Body of pancreas (tissue), 4 donors: ENCODE measurements around the gene RNMT. TPM values are rescaled to one million over a fixed set of nuclear protein-coding genes. Genes with fewer than 3 reads are reported as not detected.
A peak's percentile ranks its signal among the peaks of the same experiment; 100 is the strongest.

Source experiments
- ATAC-seq: fragments of 150-250 bp; one replicate; pipeline ENCODE4 v1.9.1; 2016
- DNase-seq, 4 donors: peaks; one replicate each; pipeline ENCODE4 v3.0.0-alpha.2; 2019
- H3K27ac ChIP-seq, 4 donors: fragments of 200-600 bp; sonication (generic); 1 replicate in 3 of 4; 2 replicates in 1 of 4; pipeline versions ENCODE4 v1.5.1 to v1.6.1; 2016 to 2019; ENCODE audit warnings: mild to moderate bottlenecking in 1 of 4, mixed read lengths in 1 of 4, moderate library complexity in 1 of 4
- H3K27me3 ChIP-seq, 2 donors: fragments of 200-600 bp; sonication (generic); one replicate each; pipeline ENCODE4 v1.6.0; 2016; ENCODE audit warnings: mild to moderate bottlenecking in 1 of 2
- H3K36me3 ChIP-seq, 2 donors: fragments of 200-600 bp; sonication (generic); replicated peaks in 1 of 2; 2 replicates each; pipeline ENCODE4 v1.5.1; 2016; ENCODE audit warnings: low read depth in 2 of 2; ENCODE audit not compliant: insufficient read depth in 1 of 2
- H3K4me1 ChIP-seq: fragments of 200-600 bp; sonication (generic); one replicate; pipeline ENCODE4 v1.6.0; 2016
- H3K4me3 ChIP-seq, 2 donors: fragments of 200-600 bp; sonication (generic); 1 replicate in 1 of 2; 2 replicates in 1 of 2; pipeline ENCODE4 v1.5.1; 2016 to 2019
- H3K9me3 ChIP-seq, 3 donors: fragments of 200-600 bp; sonication (generic); 1 replicate in 2 of 3; 2 replicates in 1 of 3; pipeline ENCODE4 v1.5.1; 2016
- CTCF ChIP-seq, 7 experiments: fragments of 450-650 bp in 4 of 7; fragments of 200-600 bp in 3 of 7; sonication (generic) in 3 of 7; IDR thresholded peaks; one replicate each; pipeline ENCODE4 v1.5.1; 2016 to 2019; ENCODE audit warnings: antibody characterized with exemption in 7 of 7
- POLR2A ChIP-seq, 3 donors: fragments of 450-650 bp; IDR thresholded peaks; one replicate each; pipeline ENCODE4 v1.6.1; 2016; ENCODE audit warnings: antibody characterized with exemption in 3 of 3, mild to moderate bottlenecking in 2 of 3
- WGBS, 2 donors: methylation state at CpG; one replicate each; pipeline ENCODE4 v1.1.5; 2017; 5-methylcytosine and 5-hydroxymethylcytosine counted together
- intact Hi-C: fragments of 100-400 bp; cut with DNase I; formaldehyde crosslinking; loops from one replicate; pipeline ENCODE4 v1.15.1; 2023
- total RNA-seq, 2 donors: library from RNA; depleted of rRNA; stranded (reverse); fragments of >200 nt; gene quantifications; one replicate each; pipeline ENCODE4 v1.1.0, GENCODE V29; 2016

Gene RNMT
- total RNA-seq, 2 donors from 2014 or later = 10.9 to 15.3 TPM

- H3K27ac ChIP-seq = peak overlapping the region in 2 of 4 donors; percentile 55 to 62
- ATAC-seq (peak; percentile 43), DNase-seq (no peak)
- intact Hi-C loops = no loop called here
- WGBS, 2 donors = 30 to 45% methylated on average over 8 of the region's 8 CpGs
- no peaks in the 10 kb centered on the region for H3K9me3 ChIP-seq
- H3K4me3 ChIP-seq = no peak overlapping the region
- no peaks in the 10 kb centered on the region for H3K36me3 ChIP-seq
- TF ChIP-seq CTCF (IDR thresholded peaks at IDR 0.05) (no peak), POLR2A (IDR thresholded peaks at IDR 0.05) (no peak)
- H3K27me3 ChIP-seq = no peaks in the 10 kb centered on the region
- H3K4me1 ChIP-seq = peaks cover 27% of the 10 kb centered on the region
Measured at GRCh38 chr18:13808294-13809042, 82.0 kb downstream of the RNMT start.

- Histone ChIP-seq H3K27me3 (no peaks in the 10 kb centered on the region), H3K4me3 (no peak overlapping the region), H3K36me3 (no peaks in the 10 kb centered on the region), H3K4me1 (peaks cover 27% of the 10 kb centered on the region), H3K9me3 (no peaks in the 10 kb centered on the region), H3K27ac (peak overlapping the region in 2 of 4 donors; percentile 55 to 62)
- peak; percentile 53 to 81 (median 60) for DNase-seq
- TF ChIP-seq CTCF (IDR thresholded peaks at IDR 0.05) (no peak), POLR2A (IDR thresholded peaks at IDR 0.05) (no peak)
- 15 to 40% methylated on average over 2 of the region's 2 CpGs for WGBS, 2 donors
- peak; percentile 79 for ATAC-seq
- intact Hi-C loops = no loop called here
Measured at GRCh38 chr18:13809043-13809430, 82.6 kb downstream of the RNMT start.

- H3K4me3 ChIP-seq = no peak overlapping the region
- WGBS, 2 donors = 20 to 26% methylated on average over 5 of the region's 5 CpGs
- intact Hi-C loops = no loop called here
- no peaks in the 10 kb centered on the region for H3K9me3 ChIP-seq
- ATAC-seq = no peak
- H3K27me3 ChIP-seq = no peaks in the 10 kb centered on the region
- no peaks in the 10 kb centered on the region for H3K36me3 ChIP-seq
- H3K27ac ChIP-seq = peak overlapping the region in 1 of 4 donors; percentile 62
- TF ChIP-seq CTCF (IDR thresholded peaks at IDR 0.05) (no peak), POLR2A (IDR thresholded peaks at IDR 0.05) (no peak)
- peak in 1 of 4 donors; percentile 17 for DNase-seq
- H3K4me1 ChIP-seq = peaks cover 27% of the 10 kb centered on the region
Measured at GRCh38 chr18:13809531-13810255, 83.2 kb downstream of the RNMT start.

DNA sequence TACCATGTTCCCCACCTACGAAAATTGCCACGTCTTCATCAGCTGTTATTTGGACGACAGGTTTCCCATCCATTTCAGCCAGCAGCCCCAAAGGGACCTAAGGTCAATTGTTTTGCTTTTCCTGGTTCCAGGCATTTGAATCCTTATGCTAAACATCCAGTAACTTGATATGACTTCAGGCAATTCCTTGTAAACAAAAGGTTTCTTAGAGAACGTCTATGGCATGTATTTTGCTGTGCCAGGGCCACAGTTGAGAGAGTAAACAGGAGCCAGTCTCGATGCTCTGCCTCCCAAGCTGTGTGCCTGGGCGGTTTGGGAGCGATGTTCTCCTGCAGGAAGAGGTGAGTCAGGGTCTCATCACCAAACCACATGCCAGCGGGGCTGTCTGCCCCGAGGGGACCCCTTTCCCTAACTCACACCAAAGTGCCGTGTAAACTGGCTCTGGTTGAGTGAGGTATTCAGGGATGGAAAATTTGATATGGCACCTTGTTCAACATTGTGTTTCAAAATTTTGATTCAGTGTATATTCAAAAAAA lies 84.5 kb downstream of the RNMT start:
- no peak for DNase-seq
- H3K27me3 ChIP-seq = no peaks in the 10 kb centered on the region
- no peaks in the 10 kb centered on the region for H3K9me3 ChIP-seq
- TF ChIP-seq POLR2A (IDR thresholded peaks at IDR 0.05) (no peak), CTCF (IDR thresholded peaks at IDR 0.05) (no peak)
- H3K4me3 ChIP-seq = no peak overlapping the region
- WGBS, 2 donors = 60 to 77% methylated on average over 10 of the region's 10 CpGs
- no peak for ATAC-seq
- intact Hi-C loops = no loop called here
- no peaks in the 10 kb centered on the region for H3K36me3 ChIP-seq
- peaks cover 27% of the 10 kb centered on the region for H3K4me1 ChIP-seq
- H3K27ac ChIP-seq = no peak overlapping the region
